A549 (cell line): ENCODE results near the gene FAM120C.

Experiments
- BCL3 ChIP-seq: fragments of >200 bp; sonication (Bioruptor Twin); formaldehyde crosslinking; IDR thresholded peaks from 3 replicates; pipeline ENCODE4 v1.6.1; 2016
- CEBPB ChIP-seq, 2 experiments: fragments of >200 bp in 1 of 2; sonication (Bioruptor Twin) in 1 of 2; formaldehyde crosslinking in 1 of 2; IDR thresholded peaks; 2 replicates each; pipeline ENCODE4 v1.6.1; 2012 to 2016
- CTCF ChIP-seq: fragments of >200 bp; sonication (Bioruptor Twin); formaldehyde crosslinking; IDR thresholded peaks from 3 replicates; pipeline ENCODE4 v1.5.1; 2016
- EP300 ChIP-seq, 2 experiments: fragments of >200 bp; sonication (Bioruptor Twin); formaldehyde crosslinking; IDR thresholded peaks; 2 replicates in 1 of 2; 3 replicates in 1 of 2; pipeline ENCODE4 v1.6.1; 2016 to 2017
- MAX ChIP-seq: IDR thresholded peaks from 2 replicates; pipeline ENCODE4 v1.6.1; 2012
- MAZ ChIP-seq: fragments of 150-350 bp; IDR thresholded peaks from 2 replicates; pipeline ENCODE4 v1.6.1; 2014; ENCODE audit warnings: antibody characterized with exemption, low read depth, low read length, borderline replicate concordance
- NFE2L2 ChIP-seq: fragments of 150-350 bp; conservative IDR thresholded peaks from 2 replicates; pipeline ENCODE4 v1.6.1; 2014; ENCODE audit warnings: low read length
- POLR2A ChIP-seq: IDR thresholded peaks from 2 replicates; pipeline ENCODE4 v1.6.1; 2012; ENCODE audit warnings: mild to moderate bottlenecking, low read length
- POLR2AphosphoS2 ChIP-seq: conservative IDR thresholded peaks from 2 replicates; pipeline ENCODE4 v1.6.1; 2012; ENCODE audit warnings: low read length, improper control_type of control experiment, inconsistent platforms
- REST ChIP-seq: fragments of 200-600 bp; sonication (generic); IDR thresholded peaks from 2 replicates; pipeline ENCODE4 v1.6.1; 2016; ENCODE audit warnings: antibody characterized with exemption, mild to moderate bottlenecking, moderate library complexity
- SREBF2 ChIP-seq: fragments of 450-650 bp; IDR thresholded peaks from 2 replicates; pipeline ENCODE4 v1.6.1; 2014; ENCODE audit warnings: mild to moderate bottlenecking, moderate library complexity
- USF2 ChIP-seq: fragments of 450-650 bp; IDR thresholded peaks from 2 replicates; pipeline ENCODE4 v1.6.1; 2014; ENCODE audit warnings: antibody characterized with exemption
- ZFP36 ChIP-seq: fragments of 450-650 bp; IDR thresholded peaks from 2 replicates; pipeline ENCODE4 v1.6.1; 2014; ENCODE audit warnings: borderline replicate concordance; ENCODE audit not compliant: partially characterized antibody

- TF ChIP-seq CTCF: no peak
- no peak for TF ChIP-seq REST
- TF ChIP-seq EP300 (IDR thresholded peaks at IDR 0.05): no peak
- no peak for TF ChIP-seq BCL3
- no peak for TF ChIP-seq MAX
- TF ChIP-seq MAZ: no peak
- no peak for TF ChIP-seq POLR2A
- TF ChIP-seq POLR2AphosphoS2: no peak
- no peak for TF ChIP-seq USF2
- no peak for TF ChIP-seq CEBPB (IDR thresholded peaks at IDR 0.05)
- no peak for TF ChIP-seq ZFP36
- TF ChIP-seq SREBF2: no peak
- no peak for TF ChIP-seq NFE2L2
These were observed 5.7 kb downstream of the FAM120C start for GRCh38 chrX:54177306-54177705.
